Measurements from ENCODE around the gene HPCAL4.

The HPCAL4 gene

DNA sequence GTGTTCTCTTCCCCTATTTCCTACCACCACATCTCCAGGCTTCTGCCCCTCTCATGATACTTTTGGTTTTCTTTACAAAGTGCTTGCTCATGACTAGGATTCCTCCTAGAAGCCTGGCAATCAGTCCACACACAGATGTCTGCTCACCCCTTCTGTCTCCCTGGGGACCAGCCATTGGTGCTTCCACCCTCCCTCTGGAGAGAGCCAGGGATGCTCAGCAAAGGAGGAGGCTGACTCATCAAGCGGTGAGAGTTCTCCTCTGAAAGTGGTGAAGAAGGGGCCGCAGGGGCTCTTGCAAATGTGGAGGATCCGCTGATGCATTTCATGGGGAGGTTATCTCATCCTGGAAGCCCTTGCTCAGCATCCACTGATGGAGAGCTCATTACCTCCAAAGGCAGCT lies 33.8 kb downstream of the HPCAL4 start:
- Mint-ChIP-seq H3K4me3 (no peak overlapping the region), H3K9me3 (no peaks in the 10 kb centered on the region), H3K4me1 (peaks cover 16% of the 10 kb centered on the region), H3K36me3 (ENCODE audit: low read depth) (no peaks in the 10 kb centered on the region), H3K27me3 (ENCODE audit: low read depth, poor library complexity) (peaks cover 61% of the 10 kb centered on the region), H3K27ac (peak overlapping the region; percentile 37)
- DNase-seq, result no peak
- TF ChIP-seq, protein P1, sequence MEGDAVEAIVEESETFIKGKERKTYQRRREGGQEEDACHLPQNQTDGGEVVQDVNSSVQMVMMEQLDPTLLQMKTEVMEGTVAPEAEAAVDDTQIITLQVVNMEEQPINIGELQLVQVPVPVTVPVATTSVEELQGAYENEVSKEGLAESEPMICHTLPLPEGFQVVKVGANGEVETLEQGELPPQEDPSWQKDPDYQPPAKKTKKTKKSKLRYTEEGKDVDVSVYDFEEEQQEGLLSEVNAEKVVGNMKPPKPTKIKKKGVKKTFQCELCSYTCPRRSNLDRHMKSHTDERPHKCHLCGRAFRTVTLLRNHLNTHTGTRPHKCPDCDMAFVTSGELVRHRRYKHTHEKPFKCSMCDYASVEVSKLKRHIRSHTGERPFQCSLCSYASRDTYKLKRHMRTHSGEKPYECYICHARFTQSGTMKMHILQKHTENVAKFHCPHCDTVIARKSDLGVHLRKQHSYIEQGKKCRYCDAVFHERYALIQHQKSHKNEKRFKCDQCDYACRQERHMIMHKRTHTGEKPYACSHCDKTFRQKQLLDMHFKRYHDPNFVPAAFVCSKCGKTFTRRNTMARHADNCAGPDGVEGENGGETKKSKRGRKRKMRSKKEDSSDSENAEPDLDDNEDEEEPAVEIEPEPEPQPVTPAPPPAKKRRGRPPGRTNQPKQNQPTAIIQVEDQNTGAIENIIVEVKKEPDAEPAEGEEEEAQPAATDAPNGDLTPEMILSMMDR (IDR thresholded peaks at IDR 0.05), result no peak

DNA sequence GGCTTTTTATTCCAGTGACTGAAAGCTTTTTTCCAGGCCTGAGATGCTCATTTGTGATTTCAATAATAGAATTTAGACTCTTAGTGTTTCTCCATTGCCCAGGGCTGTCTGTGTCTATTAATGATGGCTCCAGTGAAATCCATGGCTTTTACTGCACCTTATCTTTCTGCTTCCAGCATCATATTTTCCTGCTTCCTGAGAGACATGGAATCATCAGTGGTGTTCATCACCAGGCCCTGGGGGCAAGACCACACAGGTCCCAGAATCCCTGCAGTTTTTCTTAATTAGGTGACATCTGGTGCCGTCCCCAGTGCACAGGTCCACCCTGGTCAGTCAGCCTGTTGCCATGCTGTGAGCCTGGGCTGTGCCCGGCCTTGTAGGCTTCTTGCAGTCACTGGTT lies 34.8 kb downstream of the HPCAL4 start:
- TF ChIP-seq, protein P1 (IDR thresholded peaks at IDR 0.05), result no peak
- Mint-ChIP-seq H3K9me3 (no peaks in the 10 kb centered on the region), H3K36me3 (ENCODE audit: low read depth) (no peaks in the 10 kb centered on the region), H3K4me1 (peaks cover 16% of the 10 kb centered on the region), H3K27me3 (ENCODE audit: low read depth, poor library complexity) (peaks cover 51% of the 10 kb centered on the region), H3K4me3 (no peak overlapping the region), H3K27ac (no peak overlapping the region)
- no peak for DNase-seq

DNA sequence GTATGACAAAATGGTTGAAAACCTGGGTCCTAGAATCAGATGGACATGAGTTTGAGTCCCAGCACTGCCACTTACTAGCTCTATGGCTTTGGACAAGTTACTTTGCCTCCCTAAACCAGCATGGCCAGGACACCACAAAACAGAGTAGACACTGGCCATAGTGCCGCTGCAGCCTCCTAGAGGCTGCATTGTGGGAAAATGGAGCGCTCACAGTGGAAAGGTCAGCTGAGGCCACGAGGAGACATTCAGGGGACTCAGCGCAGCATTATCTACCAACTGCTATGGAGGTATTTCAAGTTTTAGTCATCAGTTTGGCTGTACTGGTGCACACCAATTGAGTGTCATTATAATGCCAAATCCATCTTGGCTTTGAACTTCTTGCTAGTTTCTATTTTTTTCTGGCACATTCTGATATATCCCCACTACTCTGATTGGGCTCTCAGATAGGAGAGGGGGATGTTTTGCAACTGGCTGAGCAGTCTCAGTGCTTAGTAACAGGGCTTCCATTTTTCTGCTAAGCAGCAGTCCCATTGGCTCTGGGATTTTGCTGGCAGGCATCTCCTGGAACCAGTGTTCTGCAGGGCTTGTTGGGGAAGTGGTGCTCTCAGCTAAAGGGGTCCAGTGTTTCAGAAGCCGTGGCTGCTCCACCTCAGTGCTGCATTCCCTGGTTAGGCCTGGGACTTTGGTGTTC lies 35.5 kb downstream of the HPCAL4 start:
- peaks cover 45% of the 10 kb centered on the region for H3K27me3 Mint-ChIP-seq (ENCODE audit: low read depth, poor library complexity)
- no peak for DNase-seq
- peaks cover 16% of the 10 kb centered on the region for H3K4me1 Mint-ChIP-seq
- no peak overlapping the region for H3K27ac Mint-ChIP-seq
- no peaks in the 10 kb centered on the region for H3K36me3 Mint-ChIP-seq (ENCODE audit: low read depth)
- no peaks in the 10 kb centered on the region for H3K9me3 Mint-ChIP-seq
- TF ChIP-seq, protein P1 (IDR thresholded peaks at IDR 0.05), result no peak
- no peak overlapping the region for H3K4me3 Mint-ChIP-seq

DNA sequence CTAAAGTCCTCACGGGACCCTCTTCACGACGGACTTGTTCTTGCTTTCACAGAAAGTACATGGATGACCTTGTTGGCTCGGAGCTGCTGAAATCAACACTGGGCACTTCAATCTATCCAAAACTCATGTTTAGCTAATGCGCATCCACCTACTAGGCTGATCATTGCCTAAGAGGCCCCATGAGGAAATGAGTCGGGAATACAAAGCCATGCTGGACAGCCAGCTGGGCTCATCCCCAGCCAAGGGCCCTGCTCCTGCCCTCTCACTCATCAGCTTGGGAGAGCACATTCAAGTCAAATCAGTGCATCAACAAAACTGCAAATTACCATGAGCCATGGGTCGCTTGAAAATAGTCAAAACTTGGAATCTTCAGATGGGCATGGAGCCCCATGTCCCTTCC lies 36.9 kb downstream of the HPCAL4 start:
- Mint-ChIP-seq H3K4me3 (no peak overlapping the region), H3K27me3 (ENCODE audit: low read depth, poor library complexity) (peaks cover 36% of the 10 kb centered on the region), H3K9me3 (no peaks in the 10 kb centered on the region), H3K36me3 (ENCODE audit: low read depth) (no peaks in the 10 kb centered on the region), H3K27ac (no peak overlapping the region), H3K4me1 (peaks cover 16% of the 10 kb centered on the region)
- no peak for DNase-seq
- TF ChIP-seq, protein P1 (IDR thresholded peaks at IDR 0.05), result no peak

DNA sequence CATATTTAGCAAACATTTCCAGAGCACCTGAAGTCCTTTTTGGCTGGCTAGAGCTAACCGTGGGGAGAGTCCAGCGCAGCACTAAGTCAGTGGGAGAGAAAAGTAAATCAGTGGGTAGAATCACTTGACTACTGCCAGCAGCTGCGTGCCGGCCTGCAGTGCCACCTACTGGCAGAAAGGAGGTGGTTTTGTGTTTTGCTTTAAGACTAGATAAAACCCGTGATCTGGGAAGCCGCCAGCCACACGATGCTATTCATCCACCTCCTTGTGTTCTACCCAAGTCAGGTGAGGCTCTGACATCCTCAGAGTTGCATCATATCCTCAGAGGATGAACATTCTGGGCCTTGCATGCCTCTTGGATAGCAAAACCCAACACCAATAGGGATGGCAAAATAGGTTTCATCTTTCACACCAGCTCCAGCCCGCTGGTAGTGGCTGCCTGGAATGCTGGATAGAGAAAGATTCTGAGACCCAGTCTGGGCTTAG lies 37.6 kb downstream of the HPCAL4 start:
- peak; percentile 81 for DNase-seq
- Mint-ChIP-seq H3K9me3 (no peaks in the 10 kb centered on the region), H3K27ac (no peak overlapping the region), H3K4me3 (no peak overlapping the region), H3K36me3 (ENCODE audit: low read depth) (no peaks in the 10 kb centered on the region), H3K27me3 (ENCODE audit: low read depth, poor library complexity) (peaks cover 32% of the 10 kb centered on the region), H3K4me1 (peaks cover 16% of the 10 kb centered on the region)
- TF ChIP-seq, protein P1 (IDR thresholded peaks at IDR 0.05), result peak; percentile 96

DNA sequence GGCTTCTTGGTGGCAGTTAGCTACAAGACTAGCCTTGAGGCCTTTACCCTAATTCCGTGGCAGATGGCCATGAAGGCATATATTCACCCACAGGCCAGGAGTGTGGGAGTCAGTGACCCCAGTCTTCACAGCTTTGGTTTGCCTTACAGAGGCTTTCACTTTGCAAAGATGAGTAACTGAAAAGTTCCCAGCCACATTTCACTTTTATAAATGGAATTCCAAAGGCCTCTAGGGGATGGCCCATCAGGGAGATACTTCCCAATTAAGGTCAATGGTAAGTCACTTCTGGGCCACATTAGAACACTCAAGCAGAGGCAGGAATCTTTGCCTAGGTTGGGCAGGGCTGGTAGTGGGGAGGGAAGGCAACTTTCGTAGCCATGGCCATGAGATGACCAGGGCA lies 38.7 kb downstream of the HPCAL4 start:
- no peak overlapping the region for H3K4me3 Mint-ChIP-seq
- no peaks in the 10 kb centered on the region for H3K36me3 Mint-ChIP-seq (ENCODE audit: low read depth)
- peaks cover 21% of the 10 kb centered on the region for H3K4me1 Mint-ChIP-seq
- no peak overlapping the region for H3K27ac Mint-ChIP-seq
- no peaks in the 10 kb centered on the region for H3K9me3 Mint-ChIP-seq
- TF ChIP-seq, protein P1 (IDR thresholded peaks at IDR 0.05), result no peak
- no peak for DNase-seq
- peaks cover 35% of the 10 kb centered on the region for H3K27me3 Mint-ChIP-seq (ENCODE audit: low read depth, poor library complexity)
